GM21381 (cell line): ENCODE measurements around the gene ANKRD36B.
A peak's percentile ranks its signal among the peaks of the same experiment; 100 is the strongest.
"Not testable (repeated sequence)": the region's sequence is repeated elsewhere in the genome, so short reads cannot be mapped to it uniquely, and the experiment has no call there.

Source experiments
- ATAC-seq: cut with Tn5 transposase; IDR thresholded peaks from one replicate; pipeline ENCODE4 v1.9.1; 2021; ENCODE audit warnings: mild to moderate bottlenecking, moderate library complexity; ENCODE audit not compliant: unreplicated experiment

The ANKRD36B gene

DNA sequence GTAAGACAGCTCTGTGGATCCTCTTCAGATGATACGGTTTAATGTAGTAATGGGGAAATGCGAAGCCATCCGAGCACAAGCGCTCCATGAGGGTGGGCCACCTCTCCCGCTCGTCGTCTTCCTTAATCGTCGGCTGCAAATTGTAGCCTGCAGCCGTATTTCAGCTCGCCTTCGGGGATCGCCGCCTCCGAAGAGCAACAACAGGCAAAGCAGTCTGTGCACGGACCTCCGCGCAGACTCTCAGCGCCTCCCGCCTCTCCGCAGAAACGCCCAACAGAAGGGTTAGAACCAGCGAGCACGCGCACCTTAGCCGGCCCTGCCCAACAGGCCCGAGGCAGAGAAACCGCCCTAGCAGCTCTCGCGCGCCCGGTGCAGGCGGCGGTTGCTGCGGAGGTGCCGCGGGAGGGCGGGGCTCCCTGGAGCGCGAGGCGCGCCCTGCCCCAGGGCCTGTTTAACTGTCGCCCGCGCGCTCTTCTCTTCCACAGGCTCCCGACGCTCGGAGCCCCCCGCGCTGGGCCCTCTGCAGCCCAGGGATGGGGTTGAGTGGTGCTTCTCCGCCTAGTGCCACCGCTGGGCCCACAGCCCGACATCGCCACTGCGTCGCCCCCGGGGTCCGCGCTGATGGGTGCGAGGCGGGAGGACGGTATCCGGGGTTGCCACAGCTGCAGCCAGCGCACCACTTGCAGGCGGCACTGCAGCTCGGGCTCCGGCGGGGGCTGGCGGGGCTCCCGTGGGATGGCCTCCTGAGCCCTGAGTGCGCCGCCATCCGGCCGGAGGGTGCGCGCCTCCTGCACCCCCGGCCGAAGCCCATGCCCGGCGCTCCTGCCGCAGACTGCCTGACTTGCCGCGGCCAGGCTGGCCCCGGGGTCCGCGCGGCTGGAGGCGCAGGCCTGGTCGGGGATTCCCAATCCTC lies at the start of gene ANKRD36B:
Gene ANKRD36B, minus strand, starts transcription at position 280 of the 913 bp plus-strand sequence. Its CDS starts 192 bp downstream, at position 88.
- ATAC-seq = peak; percentile 63

DNA sequence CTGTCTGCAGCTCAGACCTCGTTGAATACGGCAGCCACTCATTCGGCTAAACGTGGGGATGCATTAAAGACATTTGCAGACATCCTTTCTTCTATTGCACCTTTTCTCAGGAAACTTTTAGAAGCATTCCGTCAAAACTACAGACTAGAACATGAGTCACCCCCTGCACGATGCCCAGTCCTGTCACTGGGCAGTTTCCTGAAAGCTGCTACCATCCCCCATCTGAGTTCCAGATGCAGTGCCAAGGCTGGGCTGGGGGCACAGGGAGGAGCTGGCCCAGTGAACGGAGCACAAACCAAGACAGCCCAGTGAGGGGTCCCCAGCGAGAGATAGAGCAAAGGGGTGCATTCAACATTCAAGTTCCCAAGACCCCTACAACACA lies 36.4 kb upstream of the ANKRD36B start:
- ATAC-seq = not testable (repeated sequence)

DNA sequence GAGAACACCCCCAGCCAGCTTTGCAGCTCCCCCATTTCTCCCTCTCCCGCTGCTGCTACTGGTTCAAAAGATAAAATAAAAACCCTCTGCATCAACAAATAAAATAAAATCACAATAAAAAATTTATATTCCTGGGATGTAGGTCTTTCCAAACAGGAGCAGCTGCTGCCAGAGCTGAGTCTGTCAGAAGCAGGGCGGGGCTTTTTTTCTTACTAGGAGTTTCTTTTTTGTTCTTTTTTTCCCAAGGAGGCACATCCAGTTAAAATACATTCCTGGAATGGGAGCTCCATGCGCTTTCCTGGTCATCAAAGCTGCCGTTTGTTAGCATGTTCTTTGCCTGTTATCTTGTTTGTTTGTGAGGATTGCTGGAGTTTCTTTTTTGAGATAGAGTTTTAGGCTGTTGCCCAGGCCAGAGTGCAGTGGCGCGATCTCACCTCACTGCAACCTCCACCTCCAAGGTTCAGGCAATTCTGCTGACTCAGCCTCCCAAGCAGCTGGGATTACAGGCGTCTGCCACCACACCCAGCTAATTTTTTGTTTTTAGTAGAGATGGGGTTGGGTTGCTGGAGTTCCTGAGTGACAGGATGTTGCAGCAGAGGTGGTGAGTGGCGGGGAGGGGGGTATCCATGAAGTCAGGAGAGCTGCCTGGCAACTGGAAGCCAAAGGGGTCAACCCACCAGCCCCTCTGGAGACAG lies 35.8 kb upstream of the ANKRD36B start:
- not testable (repeated sequence) for ATAC-seq

DNA sequence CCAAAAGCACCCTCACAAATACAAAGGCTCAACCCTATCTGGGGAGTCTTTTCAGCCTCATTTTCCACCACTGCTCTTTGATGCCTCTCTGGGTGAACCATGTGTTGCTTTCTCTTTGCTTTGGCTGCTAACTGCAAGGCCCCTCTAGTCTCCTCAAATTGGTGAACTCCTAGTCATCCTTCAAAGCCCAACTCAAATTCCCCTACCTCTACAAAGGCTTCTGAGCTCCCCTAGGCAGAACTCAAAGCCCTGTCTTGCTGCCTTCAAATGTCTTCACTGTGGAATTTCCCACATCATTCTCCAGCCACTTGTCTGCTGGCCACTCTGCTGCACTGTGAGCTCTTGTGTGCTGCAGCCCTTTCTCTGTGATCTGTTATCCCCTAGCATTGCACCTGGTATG lies 33.3 kb upstream of the ANKRD36B start:
- ATAC-seq = not testable (repeated sequence)

DNA sequence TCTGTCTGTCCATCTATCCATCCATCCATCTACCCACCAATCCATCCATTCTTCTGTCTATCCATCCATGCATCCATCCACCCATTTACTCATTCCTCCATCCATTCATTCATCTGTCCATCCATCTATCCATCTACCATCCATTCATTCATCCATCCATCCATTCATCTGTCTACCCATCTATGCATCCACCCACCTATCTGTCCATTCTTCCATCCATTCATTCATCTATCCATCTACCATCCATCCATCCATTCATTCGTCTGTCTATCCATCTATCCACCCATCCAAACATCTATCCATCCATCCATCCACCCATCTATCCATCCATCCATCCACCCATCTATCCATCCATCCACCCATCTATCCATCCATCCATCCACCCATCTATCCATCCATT lies 30.8 kb upstream of the ANKRD36B start:
- ATAC-seq = not testable (repeated sequence)

DNA sequence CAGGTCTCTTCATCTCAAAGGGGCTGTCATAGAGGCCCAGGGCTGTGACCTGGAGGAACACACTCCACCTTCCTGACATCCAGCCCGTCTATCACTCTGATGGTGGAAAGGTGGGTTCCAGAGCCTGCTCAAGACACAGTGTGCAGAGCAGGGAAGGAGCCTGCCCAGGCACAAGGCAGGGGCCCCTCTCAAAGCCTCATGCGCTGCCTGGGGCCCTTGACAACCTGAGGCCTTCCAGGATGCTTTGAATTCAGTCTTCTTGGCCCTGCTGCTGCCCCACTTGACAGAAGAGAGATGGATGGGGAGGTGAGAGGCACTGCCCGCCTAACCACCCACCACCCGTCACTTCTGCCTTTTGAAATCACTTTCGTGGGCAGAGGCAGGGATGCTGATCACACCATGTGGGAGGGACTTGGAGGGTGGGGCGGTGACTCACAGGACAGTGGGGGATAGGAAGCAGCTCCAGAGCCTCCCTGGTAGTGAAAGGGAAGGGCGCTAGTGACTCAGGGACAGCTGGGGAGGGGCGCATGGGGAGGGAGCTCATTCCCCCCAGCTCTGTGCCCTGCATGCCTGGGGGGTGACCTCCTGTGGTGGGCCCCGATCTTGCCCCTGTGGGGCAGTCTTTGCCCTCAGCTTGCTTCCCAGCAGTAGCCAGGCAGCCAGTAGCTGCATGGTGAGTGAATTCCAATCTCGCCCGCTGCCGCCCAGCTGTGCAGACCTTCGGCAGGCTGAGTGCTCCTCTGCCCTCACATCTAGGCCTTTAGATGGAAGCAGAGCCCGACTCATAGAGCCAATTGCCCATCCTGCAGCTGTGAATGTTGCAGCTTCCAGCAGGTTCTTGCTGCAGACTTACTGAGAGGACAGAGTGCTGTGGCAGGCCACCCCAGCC lies 29.5 kb upstream of the ANKRD36B start:
- ATAC-seq = not testable (repeated sequence)

DNA sequence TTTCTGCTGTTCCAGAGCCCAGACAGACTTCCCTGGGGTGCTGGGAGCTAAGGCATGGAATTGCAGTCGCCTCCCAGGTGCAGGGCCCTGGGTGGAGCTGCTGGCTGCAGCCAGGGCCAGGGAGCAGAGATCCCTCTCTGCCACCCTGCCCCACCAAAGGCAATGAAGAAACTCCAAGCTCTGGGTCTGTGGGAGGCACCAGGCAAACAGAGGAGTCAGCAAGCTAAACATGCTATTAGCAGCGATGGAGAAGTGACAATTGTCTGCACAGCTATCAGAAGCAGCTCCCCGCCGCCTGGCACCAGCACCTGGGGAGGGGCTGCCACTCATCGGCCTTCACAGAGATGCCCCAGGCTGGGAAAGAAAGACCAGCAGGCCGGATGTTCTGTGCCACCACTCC lies 28.2 kb upstream of the ANKRD36B start:
- no peak for ATAC-seq

DNA sequence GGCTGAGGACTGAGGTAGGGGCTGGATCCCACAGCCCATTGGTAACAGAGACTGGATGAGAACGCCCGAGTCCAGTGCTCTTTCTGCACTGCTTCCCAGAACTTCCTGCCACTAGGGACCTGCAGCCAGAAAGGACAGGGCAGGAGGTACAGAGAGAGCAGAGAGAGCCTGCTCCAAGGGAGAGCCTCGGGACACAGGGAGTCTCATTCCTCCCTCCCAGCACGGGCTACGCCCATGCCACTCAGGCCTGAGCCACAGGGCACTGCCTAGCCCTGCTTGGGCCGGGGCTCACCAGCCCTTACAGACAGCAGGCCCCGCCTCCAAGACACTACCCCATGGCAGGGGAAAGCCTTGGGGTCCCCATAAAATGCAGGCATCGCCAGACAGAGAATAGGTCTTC lies 26.1 kb upstream of the ANKRD36B start:
- ATAC-seq = not testable (repeated sequence)

DNA sequence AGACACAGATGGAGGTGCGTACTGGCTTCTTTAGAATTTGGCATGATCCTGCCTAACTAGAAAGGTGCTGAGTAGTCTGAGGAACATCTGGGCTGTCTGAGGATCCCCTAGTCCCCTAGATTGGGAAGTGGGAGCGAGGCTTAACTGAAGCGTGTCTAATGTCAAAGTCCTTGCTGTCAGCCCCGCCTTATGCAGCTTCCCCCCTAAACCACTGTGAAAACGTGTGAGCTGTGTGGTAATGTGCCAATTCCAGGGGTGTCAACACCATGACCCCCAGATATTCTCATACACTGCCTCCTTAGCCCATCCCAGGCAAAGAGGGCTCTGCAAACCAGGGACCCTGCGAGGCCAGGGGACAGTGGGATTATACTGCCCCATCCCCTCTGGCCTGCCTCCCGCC lies 22.2 kb upstream of the ANKRD36B start:
- ATAC-seq = not testable (repeated sequence)

DNA sequence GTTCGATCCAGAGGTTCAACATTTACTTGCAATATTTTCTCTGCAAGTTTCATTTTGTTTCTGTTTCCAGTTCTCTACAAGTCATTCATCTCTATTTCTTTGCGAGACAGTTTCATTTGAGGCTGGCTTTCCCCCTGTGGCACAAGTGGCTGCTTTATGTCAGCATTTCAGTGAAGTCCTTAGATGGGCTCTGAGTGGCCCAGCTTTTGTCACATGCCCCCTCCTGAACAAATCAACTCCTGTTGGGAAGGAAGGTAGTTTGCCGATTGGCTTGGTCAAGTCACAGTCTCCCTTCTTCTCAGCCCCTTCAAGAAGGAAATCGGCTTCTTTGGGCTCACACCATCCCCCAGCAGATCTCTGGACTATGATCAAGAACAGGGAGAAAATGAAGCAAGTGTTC lies 19.1 kb upstream of the ANKRD36B start:
- not testable (repeated sequence) for ATAC-seq

DNA sequence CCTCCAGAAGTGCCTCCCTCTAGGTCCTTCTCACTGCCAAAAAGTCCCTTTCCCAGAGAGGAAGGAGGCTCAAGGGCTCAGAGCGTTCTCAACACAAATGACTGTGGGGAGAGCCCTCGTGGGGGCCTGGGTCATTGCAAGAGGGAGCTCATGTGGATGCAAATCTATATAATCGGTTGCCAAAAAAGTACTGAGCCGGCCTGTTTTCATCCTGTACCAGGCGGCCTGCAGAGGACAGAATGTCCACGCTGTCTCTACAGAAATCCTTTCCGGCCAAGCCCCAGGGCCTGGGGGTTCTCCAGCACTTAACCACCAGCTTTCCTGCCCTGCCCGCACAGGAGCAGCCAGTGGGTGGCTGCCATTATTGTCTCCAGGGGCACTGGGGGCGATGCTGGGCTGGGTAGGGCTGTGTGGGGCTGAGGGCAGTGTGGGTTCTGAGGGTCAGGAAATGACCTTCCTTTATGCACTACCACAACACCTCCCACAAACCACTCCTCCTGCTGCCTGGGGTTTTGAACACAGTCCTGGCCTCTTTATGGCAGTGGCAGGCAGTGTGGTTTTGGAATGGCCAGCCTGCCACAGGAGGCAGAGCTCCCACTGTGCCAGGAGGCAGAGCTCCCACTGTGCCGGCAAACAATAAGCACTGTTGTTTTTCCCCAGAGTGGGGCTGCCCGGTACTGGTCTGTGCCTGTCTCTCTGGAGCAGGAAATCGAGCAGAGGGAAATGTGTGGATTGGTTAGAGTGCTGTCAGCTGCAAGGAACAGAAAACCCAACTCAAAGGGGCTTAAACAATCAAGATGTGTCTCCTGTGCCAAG lies 16.1 kb upstream of the ANKRD36B start:
- ATAC-seq = not testable (repeated sequence)

DNA sequence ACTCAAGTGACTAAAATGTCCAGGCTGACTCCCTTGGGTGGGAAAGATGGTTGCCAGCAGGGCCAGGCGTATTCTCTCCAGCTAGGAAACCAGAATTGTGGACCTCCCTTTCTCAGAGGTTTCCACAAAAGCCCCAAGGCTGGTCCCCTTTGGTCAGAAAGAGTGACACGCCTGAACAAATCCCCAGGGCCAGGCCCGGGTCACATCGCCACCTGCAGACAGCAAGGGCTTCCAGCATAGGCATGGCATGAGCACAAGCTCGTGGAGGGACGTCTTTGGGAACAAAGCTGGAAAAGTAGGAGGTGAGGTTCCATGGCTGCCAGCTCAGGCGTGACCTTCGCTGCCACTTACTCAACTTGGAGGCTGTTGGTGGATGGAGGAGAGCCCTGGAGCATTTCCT lies 15.4 kb upstream of the ANKRD36B start:
- ATAC-seq = not testable (repeated sequence)

DNA sequence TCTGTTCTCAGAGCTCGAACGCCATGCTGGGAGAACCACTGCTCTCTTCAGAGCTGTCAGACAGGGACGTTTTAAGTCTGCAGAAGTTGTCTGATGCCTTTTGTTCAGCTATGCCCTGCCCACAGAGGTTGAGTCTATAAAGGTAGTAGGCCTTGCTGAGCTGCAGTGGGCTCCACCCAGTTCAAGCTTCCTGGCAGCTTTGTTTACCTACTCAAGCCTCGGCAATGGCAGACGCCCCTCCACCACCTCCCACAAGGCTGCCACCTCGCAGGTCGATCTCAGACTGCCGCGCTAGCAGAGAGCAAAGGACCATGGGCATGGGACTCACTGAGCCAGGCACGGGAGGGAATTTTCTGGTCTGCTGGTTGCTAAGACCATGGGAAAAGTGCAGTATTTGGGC lies 11.9 kb upstream of the ANKRD36B start:
- ATAC-seq = not testable (repeated sequence)

DNA sequence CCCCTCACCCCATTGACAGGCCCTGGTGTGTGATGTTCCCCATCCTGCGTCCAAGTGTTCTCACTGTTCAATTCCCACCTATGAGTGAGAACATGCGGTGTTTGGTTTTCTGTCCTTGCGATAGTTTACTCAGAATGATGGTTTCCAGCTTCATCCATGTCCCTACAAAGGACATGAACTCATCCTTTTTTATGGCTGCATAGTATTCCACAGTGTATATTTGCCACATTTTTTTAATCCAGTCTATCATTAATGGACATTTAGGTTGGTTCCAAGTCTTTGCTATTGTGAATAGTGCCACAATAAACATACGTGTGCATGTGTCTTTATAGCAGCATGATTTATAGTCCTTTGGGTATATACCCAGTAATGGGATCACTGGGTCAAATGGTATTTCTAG lies 6.5 kb upstream of the ANKRD36B start:
- not testable (repeated sequence) for ATAC-seq

DNA sequence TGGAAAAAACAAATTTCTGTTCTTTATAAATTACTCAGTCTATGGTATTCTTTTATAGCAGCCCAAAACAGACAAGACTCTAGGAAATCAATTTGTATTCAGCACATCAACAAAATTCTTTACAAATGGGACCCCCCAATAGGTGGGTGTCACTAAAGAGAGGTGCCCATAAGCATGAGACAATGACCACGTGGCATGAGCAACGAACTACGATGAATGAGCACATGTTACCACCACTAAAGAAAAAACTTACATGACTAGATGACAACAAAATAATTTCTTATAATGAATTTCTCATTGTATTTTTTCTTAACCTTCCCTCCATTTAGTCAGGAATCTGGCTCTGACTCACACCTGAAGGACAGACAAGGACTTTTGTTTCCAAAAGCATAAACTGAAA lies 3.8 kb upstream of the ANKRD36B start:
- ATAC-seq = not testable (repeated sequence)

DNA sequence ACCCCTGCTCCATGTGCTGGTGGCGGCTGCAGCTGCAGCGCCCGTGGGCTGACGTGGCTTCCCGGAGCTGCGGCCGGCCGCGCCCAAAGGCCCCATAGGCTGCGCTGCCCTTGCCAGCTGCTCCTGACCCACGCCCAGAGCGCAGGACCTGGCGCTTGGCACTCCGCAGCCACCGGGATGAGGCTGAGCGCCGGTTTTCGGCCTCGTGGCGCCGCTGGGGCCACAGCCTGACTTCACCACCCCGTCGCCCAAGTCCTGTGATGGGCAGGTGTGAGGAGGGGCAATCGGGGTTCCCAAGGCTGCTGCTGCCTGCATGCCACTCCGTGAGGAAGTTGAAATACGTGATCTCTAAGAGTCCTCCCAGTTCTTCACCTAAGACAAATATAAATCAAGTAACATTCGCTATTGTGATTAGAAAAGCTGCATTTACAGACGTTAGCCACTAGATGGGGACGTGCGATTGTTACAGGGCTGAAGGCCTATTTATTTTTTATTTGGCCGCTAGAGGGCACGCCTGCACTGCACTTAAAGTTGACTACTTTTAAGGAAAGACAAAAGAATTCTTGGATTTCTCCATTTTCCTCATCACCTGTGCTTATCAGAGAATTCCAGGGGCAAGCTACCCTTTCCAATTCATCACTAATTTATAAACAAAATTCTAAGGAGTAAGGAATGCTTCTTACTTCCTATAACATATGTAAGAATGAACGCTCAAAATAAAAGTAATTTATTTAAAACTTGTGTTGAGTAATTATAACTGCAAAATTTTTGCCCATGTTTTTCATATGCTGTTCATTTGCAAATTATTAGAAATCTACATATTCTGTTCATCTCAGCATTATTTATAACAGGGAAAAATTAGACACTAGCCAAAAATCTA lies 1.1 kb upstream of the ANKRD36B start:
- peak; percentile 53 for ATAC-seq

DNA sequence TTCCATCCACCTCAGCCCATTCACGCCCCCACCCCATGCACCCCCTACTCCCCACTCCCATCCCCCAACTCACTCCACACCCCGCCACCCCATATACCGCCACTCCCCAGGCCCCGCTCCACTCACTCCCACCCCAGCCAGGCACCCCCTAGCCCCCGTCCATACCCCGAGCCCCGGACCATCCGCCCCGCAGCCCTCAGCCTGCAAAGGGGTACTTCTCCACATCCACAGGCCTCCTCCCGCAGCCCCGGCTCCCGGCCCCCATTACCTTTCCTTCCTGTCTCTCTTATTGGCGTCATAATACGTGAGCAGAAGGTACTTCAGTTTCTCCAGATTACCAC lies 450 bp downstream of the ANKRD36B start:
- ATAC-seq = not testable (repeated sequence)

DNA sequence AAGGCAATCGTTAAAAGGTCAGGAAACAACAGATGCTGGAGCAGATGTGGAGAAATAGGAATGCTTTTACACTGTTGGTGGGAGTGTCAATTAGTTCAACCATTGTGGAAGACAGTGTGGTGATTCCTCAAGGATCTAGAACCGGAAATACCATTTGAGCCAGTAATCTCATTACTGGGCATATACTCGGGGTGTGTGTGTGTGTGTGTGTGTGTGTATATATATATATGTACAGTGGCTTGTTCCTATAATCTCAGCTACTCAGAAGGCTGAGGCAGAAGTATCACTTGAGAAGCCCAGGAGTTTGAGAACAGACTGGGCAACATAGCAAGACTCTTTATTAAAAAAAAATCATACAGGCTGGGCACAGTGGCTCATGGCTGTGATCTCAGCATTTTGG lies 24.0 kb downstream of the ANKRD36B start:
- not testable (repeated sequence) for ATAC-seq

DNA sequence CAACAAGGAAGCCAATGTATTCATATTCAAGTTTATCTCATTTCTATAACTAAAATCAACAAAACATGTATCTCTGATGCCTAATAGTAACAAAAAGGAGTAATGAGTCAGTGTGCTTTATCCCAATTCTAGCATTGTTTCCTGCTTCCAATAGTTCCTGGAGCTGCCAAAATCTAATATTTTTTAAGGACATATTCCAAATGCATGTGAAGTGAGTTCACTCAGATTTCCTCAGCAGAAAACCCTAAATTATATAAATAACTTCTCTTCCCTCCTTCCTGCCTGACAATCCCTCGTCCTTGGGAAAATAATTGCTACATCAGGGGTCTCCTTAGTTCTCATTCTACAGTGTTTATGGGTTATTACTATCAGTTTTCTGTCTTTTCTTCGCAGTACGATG lies 37.3 kb downstream of the ANKRD36B start:
- ATAC-seq = not testable (repeated sequence)
